A673 (cell line): ENCODE measurements around the gene SYNJ2.

Source experiments
- CTCF ChIP-seq: fragments of 300-800, 200-600 bp; sonication (generic); conservative IDR thresholded peaks from 2 replicates; pipeline ENCODE4 v1.5.1; 2017; ENCODE audit warnings: low read depth, mild to moderate bottlenecking, antibody characterized with exemption, low read length, moderate library complexity, mixed read lengths
- EZH2 ChIP-seq: fragments of 200-600 bp; sonication (generic); IDR thresholded peaks from 2 replicates; pipeline ENCODE4 v1.6.1; 2017; ENCODE audit warnings: borderline replicate concordance, low read depth, mild to moderate bottlenecking, mixed read lengths, antibody characterized with exemption, low read length; ENCODE audit not compliant: poor library complexity, severe bottlenecking

GRCh38 chr6:158023597-158023939 is 41.9 kb downstream of the SYNJ2 start:
- TF ChIP-seq CTCF (no peak), EZH2 (no peak)
